Adrenal gland (tissue), 12 donors: ENCODE measurements around the gene AHNAK2. TPM values are rescaled to one million over a fixed set of nuclear protein-coding genes. Genes with fewer than 3 reads are reported as not detected.

Source experiments
- DNase-seq, 7 donors: peaks; one replicate each; pipeline ENCODE4 v3.0.0-alpha.2; 2019 to 2020
- H3K27ac ChIP-seq, 5 donors: fragments of 200-600 bp; sonication (generic) in 4 of 5; 1 replicate in 3 of 5; 2 replicates in 2 of 5; pipeline versions ENCODE4 v1.5.1 to v1.8.0; 2016 to 2020; ENCODE audit warnings: mild to moderate bottlenecking in 1 of 5
- H3K27me3 ChIP-seq: fragments of 200-600 bp; 2 replicates; pipeline ENCODE4 v1.8.0; 2021
- H3K36me3 ChIP-seq, 2 donors: fragments of 200-600 bp; replicated peaks in 1 of 2; 1 replicate in 1 of 2; 2 replicates in 1 of 2; pipeline versions ENCODE4 v1.5.1 to v1.8.0; 2018 to 2022
- H3K4me1 ChIP-seq, 2 donors: fragments of 200-600 bp; replicated peaks in 1 of 2; 1 replicate in 1 of 2; 2 replicates in 1 of 2; pipeline versions ENCODE4 v1.5.1 to v1.8.0; 2018 to 2021
- H3K4me3 ChIP-seq, 4 donors: fragments of 200-600 bp; sonication (generic) in 3 of 4; one replicate each; pipeline ENCODE4 v1.5.1; 2016 to 2018
- H3K9me3 ChIP-seq, 3 donors: fragments of 200-600 bp; sonication (generic) in 1 of 3; replicated peaks in 1 of 3; 1 replicate in 2 of 3; 2 replicates in 1 of 3; pipeline versions ENCODE4 v1.5.1 to v1.8.0; 2016 to 2021
- CTCF ChIP-seq, 6 experiments: fragments of 450-650 bp in 4 of 6; fragments of 200-600 bp in 2 of 6; sonication (generic) in 1 of 6; IDR thresholded peaks; 1 replicate in 5 of 6; 2 replicates in 1 of 6; pipeline versions ENCODE4 v1.5.1 to v1.8.0; 2016 to 2021; ENCODE audit warnings: antibody characterized with exemption in 6 of 6, mild to moderate bottlenecking in 2 of 6, moderate library complexity in 1 of 6
- POLR2A ChIP-seq, 2 donors: fragments of 450-650 bp; IDR thresholded peaks; one replicate each; pipeline ENCODE4 v1.6.1; 2017; ENCODE audit warnings: antibody characterized with exemption in 2 of 2, mild to moderate bottlenecking in 2 of 2, moderate library complexity in 1 of 2
- WGBS, 4 donors: extraction: QIAGEN DNeasy Blood & Tissue Kit in 2 of 4; methylation state at CpG; one replicate each; pipeline versions ENCODE4 v1.1.5 to v1.1.7; 2013 to 2017; 5-methylcytosine and 5-hydroxymethylcytosine counted together
- intact Hi-C, 2 donors: fragments of 100-400 bp; cut with DNase I; formaldehyde crosslinking; loops; one replicate each; pipeline versions ENCODE4 v1.14.1 to v1.15.0; 2022 to 2023
- polyA plus RNA-seq, 3 donors: library from polyadenylated mRNA; stranded (reverse); fragments of 200-250 nt in 2 of 3; fragments of 350-450 nt in 1 of 3; fragmentation: Illumina TruSeq in 1 of 3; extraction: RNeasy Lipid Tissue Mini Kit (QIAGEN cat#74804) in 1 of 3; gene quantifications; one replicate each; pipeline ENCODE4 v1.2.3, GENCODE V29; 2013 to 2014
- total RNA-seq, 9 donors: library from RNA; depleted of rRNA in 4 of 9; stranded (reverse); fragments of >200 nt in 4 of 9; fragments of 120-200 nt in 1 of 9; fragmentation: NEBNext Ultra II Directional in 1 of 9; extraction: Animal tissue kit (Norgen Biotek cat#: 25700) in 1 of 9; gene quantifications; one replicate each; pipeline versions ENCODE4 v1.1.0 to v1.2.4, GENCODE V29; 2013 to 2023
- donor health status: healthy with polysubstance abuse.
- donor health status: Bipolar disorder and iron deficiency.
- donor health status: DM: yes; HTN: yes; CAD: no.
- donor health status: DM: no; HTN: no; CAD: no.
- donor health status: DM: no; HTN: no; CAD: no.
- donor health status: DM: yes; HTN: yes; CAD: no.

The AHNAK2 gene
- total and polyA plus RNA-seq, 12 donors, result 0.67 to 16.0 (median 4.1) TPM

DNA sequence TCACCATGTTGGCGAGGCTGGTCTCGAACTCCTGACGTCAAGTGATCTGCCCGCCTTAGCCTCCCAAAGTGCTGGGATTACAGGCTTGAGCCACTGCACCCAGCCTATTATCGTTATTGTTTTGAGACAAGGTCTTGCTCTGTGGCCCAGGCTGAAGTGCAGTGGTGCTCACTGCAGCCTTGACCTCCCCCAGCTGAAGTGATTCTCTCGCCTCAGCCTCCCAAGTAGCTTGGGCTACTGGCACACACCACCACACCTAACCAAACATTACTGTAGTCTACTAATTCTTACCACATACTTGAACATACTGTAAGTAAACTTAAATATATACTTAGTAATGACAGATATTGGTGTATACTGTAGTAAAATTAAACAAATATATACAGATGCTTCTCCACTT is 47.3 kb upstream of the AHNAK2 start:
- intact Hi-C loops, result loop anchor here in 1 of 2 donors (5.0 kb wide), 1 partner anchor 43 kb away; no protein-coding TSS in a partner anchor
- H3K4me1 ChIP-seq, result peaks cover 15 to 25% of the 10 kb centered on the region in 2 donors
- no peaks in the 10 kb centered on the region for H3K27me3 ChIP-seq
- peak overlapping the region in 2 of 5 donors; percentile 65 to 83 for H3K27ac ChIP-seq
- no peaks in the 10 kb centered on the region for H3K36me3 ChIP-seq
- no peak for TF ChIP-seq CTCF (IDR thresholded peaks at IDR 0.05)
- 63 to 94% (median 80%) methylated on average over 3 to 6 of the region's 6 CpGs for WGBS, 4 donors
- no peaks in the 10 kb centered on the region for H3K9me3 ChIP-seq
- no peak for DNase-seq
- H3K4me3 ChIP-seq, result no peak overlapping the region

DNA sequence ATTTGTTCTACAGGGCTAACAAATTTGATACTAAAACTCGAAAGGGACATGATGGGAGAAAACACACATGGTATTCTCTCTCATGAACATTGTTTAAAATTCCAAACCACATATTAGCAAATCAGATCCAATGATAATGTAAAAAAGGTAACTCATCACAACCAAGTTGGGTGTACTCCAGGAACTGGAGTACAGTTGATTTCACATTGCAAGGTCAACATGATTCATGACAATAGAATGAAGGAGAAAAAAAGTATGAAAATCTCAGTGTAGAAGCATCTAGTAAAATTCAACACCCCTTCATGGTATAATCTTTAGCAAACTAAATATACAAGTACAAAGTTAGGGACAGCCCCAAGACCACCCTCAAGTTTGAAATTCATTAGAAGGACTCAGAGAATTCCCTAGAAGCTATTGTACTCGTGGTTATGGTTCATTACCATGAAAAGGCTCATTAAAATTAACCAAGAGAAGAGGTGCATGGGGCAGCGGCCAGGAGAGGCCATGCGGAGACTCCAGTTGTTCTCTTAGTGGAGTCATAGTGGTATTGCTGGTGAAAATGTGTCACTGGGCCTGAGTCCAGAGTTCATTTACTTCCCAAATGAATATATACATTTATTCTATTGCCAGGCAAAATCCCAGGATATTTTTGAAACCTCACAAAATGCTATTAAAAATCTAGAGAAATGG is 45.8 kb upstream of the AHNAK2 start:
- TF ChIP-seq CTCF (IDR thresholded peaks at IDR 0.05) (no peak), POLR2A (IDR thresholded peaks at IDR 0.05) (no peak)
- peak overlapping the region; percentile 52 to 83 (median 76) for H3K27ac ChIP-seq
- H3K27me3 ChIP-seq, result no peaks in the 10 kb centered on the region
- peaks cover 22 to 39% of the 10 kb centered on the region in 2 donors for H3K4me1 ChIP-seq
- H3K9me3 ChIP-seq, result no peaks in the 10 kb centered on the region
- DNase-seq, result peak in 1 of 7 donors; percentile 29
- intact Hi-C loops, result no loop called here
- H3K36me3 ChIP-seq, result no peaks in the 10 kb centered on the region
- H3K4me3 ChIP-seq, result no peak overlapping the region
- 45 to 54% (median 49%) methylated on average over 4 of the region's 4 CpGs for WGBS, 4 donors

DNA sequence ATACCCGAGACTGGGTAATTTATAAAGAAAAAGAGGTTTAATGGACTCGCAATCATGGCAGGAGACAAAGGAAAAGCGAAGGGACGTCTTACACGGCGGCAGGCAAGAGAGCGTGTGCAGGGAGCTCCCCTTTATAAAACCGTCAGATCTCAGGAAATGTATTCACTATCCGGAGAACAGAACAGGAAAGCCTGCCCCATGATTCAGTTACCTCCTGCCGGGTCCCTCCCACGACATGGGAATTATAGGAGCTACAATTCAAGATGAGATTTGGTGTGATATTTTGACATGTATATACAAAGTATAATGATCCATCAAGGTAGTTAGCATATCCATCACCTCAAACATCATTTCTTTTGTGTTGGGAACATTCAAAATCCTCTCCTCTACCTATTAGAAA is 45.0 kb upstream of the AHNAK2 start:
- Histone ChIP-seq H3K27me3 (no peaks in the 10 kb centered on the region), H3K4me1 (peaks cover 22 to 39% of the 10 kb centered on the region in 2 donors), H3K27ac (peak overlapping the region in 3 of 5 donors; percentile 62 to 76 (median 65)), H3K9me3 (no peaks in the 10 kb centered on the region), H3K4me3 (no peak overlapping the region), H3K36me3 (no peaks in the 10 kb centered on the region)
- 75 to 79% (median 76%) methylated on average over 11 of the region's 11 CpGs for WGBS, 4 donors
- intact Hi-C loops, result no loop called here
- DNase-seq, result no peak
- TF ChIP-seq POLR2A (IDR thresholded peaks at IDR 0.05), result no peak
- no peak for TF ChIP-seq CTCF (IDR thresholded peaks at IDR 0.05)

GRCh38 chr14:105022276-105022670 is 44.1 kb upstream of the AHNAK2 start:
- Histone ChIP-seq H3K27me3 (no peaks in the 10 kb centered on the region), H3K36me3 (no peaks in the 10 kb centered on the region), H3K27ac (peak overlapping the region in 1 of 5 donors; percentile 66), H3K9me3 (no peaks in the 10 kb centered on the region), H3K4me1 (peaks cover 22 to 39% of the 10 kb centered on the region in 2 donors), H3K4me3 (peak overlapping the region in 1 of 4 donors; percentile 92)
- DNase-seq, result no peak
- WGBS, 4 donors, result 63 to 78% (median 75%) methylated on average over 2 of the region's 2 CpGs
- intact Hi-C loops, result no loop called here
- TF ChIP-seq CTCF (IDR thresholded peaks at IDR 0.05), result no peak
- TF ChIP-seq POLR2A (IDR thresholded peaks at IDR 0.05), result no peak
